DND-41 (cell line): ENCODE results near the gene ATAD3A.
"Not testable (repeated sequence)": the region's sequence is repeated elsewhere in the genome, so short reads cannot be mapped to it uniquely, and the experiment has no call there.

Experiments
- EZH2 ChIP-seq: IDR thresholded peaks from 3 replicates; pipeline ENCODE4 v1.6.1; 2012; ENCODE audit warnings: borderline replicate concordance, low read depth, mild to moderate bottlenecking, moderate library complexity, low read length, inconsistent platforms; ENCODE audit not compliant: severe bottlenecking
- TF ChIP-seq, protein P1 (sequence below): IDR thresholded peaks from 2 replicates; pipeline ENCODE4 v1.5.1; 2012; ENCODE audit warnings: borderline replicate concordance, low read length, moderate library complexity, mild to moderate bottlenecking; ENCODE audit not compliant: poor library complexity, severe bottlenecking; ENCODE audit errors: extremely low read depth

DNA sequence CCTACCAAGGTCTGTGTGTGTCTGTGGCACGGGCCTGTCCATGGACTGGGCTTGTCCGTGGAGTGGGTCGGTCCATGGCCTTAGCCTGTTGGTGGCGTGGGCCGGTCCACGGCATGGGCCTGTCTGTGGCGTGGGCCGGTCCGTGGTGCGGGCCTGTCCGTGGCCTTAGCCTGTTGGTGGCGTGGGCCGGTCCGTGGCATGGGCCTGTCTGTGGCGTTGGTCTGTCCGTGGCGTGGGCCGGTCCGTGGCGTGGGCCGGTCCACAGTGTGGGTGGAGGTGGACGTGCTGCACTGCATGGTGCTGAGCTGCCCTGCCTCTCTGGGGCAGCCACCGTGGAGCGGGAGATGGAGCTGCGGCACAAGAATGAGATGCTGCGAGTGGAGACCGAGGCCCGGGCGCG is 30.2 kb upstream of the ATAD3A start:
- TF ChIP-seq, protein P1, sequence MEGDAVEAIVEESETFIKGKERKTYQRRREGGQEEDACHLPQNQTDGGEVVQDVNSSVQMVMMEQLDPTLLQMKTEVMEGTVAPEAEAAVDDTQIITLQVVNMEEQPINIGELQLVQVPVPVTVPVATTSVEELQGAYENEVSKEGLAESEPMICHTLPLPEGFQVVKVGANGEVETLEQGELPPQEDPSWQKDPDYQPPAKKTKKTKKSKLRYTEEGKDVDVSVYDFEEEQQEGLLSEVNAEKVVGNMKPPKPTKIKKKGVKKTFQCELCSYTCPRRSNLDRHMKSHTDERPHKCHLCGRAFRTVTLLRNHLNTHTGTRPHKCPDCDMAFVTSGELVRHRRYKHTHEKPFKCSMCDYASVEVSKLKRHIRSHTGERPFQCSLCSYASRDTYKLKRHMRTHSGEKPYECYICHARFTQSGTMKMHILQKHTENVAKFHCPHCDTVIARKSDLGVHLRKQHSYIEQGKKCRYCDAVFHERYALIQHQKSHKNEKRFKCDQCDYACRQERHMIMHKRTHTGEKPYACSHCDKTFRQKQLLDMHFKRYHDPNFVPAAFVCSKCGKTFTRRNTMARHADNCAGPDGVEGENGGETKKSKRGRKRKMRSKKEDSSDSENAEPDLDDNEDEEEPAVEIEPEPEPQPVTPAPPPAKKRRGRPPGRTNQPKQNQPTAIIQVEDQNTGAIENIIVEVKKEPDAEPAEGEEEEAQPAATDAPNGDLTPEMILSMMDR = not testable (repeated sequence)
- not testable (repeated sequence) for TF ChIP-seq EZH2
